ENCODE data around the gene INHA. TPM values are rescaled to one million over a fixed set of nuclear protein-coding genes. Genes with fewer than 3 reads are reported as not detected.
A peak's percentile ranks its signal among the peaks of the same experiment; 100 is the strongest.

The INHA gene
- total RNA-seq, 3 donors from 2014 or later = 0.19 TPM; not detected in 2

DNA sequence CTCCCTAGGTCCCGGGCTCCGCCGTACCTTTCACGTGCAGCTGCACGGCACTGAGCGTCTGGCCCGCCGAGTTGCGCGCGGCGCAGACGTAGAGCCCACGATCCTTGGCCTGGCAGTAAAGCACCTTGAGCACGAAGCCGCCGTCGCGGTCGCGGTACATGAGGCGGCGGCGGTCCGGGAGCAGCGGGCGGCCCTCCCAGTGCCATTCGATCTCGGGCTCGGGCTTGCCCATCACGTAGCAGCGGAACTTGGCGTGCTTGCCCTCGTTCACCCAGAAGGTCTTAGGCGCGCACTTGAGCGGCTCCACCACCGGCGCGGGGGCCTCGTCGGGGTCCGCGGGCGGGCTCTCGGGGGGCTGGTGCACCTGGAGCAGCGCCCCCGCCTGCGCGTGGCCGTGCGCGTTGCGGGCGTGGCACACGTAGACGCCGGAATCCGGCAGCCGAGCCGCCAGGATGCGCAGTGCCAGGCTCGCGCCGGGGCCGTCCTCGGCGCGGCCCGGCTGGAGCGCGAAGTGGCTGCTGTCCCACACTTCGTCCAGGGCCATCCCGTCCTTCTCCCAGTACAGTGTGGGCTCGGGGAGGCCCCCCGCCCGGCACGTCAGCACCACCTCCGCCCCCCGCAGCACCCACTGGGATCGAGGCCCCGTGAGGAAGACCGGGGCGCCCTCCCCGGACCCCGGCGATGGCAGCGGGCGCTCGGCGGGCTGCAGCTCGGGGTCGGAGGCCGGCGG is 1.8 kb upstream of the INHA start:
- Histone ChIP-seq H3K4me1 (ENCODE audit: low read depth) (peaks cover 15% of the 10 kb centered on the region), H3K9me3 (no peaks in the 10 kb centered on the region), H3K4me3 (peak overlapping the region; percentile 17), H3K36me3 (ENCODE audit: low read depth) (no peaks in the 10 kb centered on the region)
- ATAC-seq = peak; percentile 60
- TF ChIP-seq, protein P1, sequence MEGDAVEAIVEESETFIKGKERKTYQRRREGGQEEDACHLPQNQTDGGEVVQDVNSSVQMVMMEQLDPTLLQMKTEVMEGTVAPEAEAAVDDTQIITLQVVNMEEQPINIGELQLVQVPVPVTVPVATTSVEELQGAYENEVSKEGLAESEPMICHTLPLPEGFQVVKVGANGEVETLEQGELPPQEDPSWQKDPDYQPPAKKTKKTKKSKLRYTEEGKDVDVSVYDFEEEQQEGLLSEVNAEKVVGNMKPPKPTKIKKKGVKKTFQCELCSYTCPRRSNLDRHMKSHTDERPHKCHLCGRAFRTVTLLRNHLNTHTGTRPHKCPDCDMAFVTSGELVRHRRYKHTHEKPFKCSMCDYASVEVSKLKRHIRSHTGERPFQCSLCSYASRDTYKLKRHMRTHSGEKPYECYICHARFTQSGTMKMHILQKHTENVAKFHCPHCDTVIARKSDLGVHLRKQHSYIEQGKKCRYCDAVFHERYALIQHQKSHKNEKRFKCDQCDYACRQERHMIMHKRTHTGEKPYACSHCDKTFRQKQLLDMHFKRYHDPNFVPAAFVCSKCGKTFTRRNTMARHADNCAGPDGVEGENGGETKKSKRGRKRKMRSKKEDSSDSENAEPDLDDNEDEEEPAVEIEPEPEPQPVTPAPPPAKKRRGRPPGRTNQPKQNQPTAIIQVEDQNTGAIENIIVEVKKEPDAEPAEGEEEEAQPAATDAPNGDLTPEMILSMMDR (IDR thresholded peaks at IDR 0.05) = no peak
- intact Hi-C loops (cut with DNase I, micrococcal nuclease) = no loop called here
- peak in 2 of 3 donors; percentile 17 to 49 for DNase-seq

DNA sequence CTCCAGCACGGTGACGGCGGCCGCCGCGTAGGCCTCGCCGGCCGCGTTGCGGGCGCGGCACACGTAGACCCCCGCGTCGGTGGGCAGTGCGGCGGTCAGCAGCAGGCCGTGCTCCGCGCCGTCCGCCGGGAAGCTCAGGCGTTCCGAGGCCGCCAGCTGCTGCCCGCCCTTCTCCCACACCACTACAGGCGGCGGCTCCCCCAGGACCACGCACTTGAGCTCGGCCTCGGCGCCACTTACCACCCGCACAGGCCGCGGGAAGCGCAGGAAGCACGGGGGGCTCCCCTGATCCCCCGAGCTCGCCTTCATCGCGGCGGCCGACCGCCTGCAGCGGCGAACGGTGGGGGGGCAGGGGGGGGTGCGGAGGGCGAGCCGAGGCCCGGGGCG is 1.2 kb upstream of the INHA start:
- intact Hi-C loops (cut with DNase I, micrococcal nuclease) = no loop called here
- H3K36me3 ChIP-seq (ENCODE audit: low read depth) = no peaks in the 10 kb centered on the region
- TF ChIP-seq, protein P1 (IDR thresholded peaks at IDR 0.05) = no peak
- ATAC-seq (peak; percentile 27), DNase-seq (no peak)
- H3K9me3 ChIP-seq = no peaks in the 10 kb centered on the region
- peak overlapping the region; percentile 17 for H3K4me3 ChIP-seq
- peaks cover 15% of the 10 kb centered on the region for H3K4me1 ChIP-seq (ENCODE audit: low read depth)

DNA sequence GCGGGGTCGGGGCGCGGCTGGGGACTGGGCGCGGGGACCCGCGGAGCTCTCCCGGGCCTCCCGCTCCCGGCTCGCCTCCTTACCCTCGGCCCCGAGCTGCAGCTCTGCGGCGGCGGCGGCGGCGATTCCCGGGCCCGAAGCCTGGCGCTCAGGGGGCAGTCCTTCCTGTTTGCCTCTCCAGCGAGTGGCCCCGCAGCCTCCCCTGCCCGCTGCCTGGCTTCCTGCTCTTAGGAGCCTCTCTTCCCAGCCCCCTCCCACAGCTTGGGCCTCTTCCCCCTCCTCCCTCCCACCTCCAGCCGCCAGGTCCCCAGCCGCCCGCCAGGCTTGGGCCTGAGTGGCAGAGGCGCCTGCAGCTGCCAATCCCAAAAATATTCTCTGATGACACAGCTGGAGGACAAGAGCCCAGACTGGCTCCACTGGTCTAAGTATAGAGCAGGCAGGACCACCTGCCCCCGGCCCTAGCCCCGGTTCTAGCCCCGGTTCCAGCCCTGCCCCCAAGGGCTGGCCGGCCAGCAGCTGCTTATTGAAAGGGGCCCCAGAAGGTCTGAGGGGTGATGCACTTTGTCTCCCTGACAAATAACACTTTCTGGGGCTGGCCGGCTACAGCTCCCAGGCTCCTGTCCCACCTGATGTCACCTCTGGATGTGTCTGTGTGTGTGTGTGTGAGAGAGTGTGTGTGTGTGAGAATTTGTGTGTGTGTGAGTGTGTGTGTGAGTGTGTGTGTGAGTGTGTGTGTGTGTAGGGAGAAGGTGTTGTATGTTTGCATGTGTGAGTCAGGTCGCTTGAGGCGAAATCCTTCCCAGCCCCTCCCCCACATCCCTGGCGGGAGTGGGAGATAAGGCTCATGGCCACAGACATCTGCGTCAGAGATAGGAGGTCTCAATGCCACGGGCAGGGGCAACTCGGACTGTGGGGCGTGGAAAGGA is 536 bp upstream of the INHA start, which contains the start of gene OBSL1:
Gene OBSL1, minus strand, starts transcription at position 229 of the 926 bp plus-strand sequence. CDS start 307 bp downstream, outside the sequence.
- TF ChIP-seq, protein P1 (IDR thresholded peaks at IDR 0.05) = no peak
- DNase-seq (peak; percentile 23 to 54 (median 51)), ATAC-seq (peak; percentile 58)
- intact Hi-C loops (cut with DNase I, micrococcal nuclease) = no loop called here
- H3K4me3 ChIP-seq = peak within 1 kb of the TSS; percentile 17
- no peaks in the 10 kb centered on the region for H3K36me3 ChIP-seq (ENCODE audit: low read depth)
- H3K4me1 ChIP-seq (ENCODE audit: low read depth) = peaks cover 15% of the 10 kb centered on the region
- no peaks in the 10 kb centered on the region for H3K9me3 ChIP-seq

DNA sequence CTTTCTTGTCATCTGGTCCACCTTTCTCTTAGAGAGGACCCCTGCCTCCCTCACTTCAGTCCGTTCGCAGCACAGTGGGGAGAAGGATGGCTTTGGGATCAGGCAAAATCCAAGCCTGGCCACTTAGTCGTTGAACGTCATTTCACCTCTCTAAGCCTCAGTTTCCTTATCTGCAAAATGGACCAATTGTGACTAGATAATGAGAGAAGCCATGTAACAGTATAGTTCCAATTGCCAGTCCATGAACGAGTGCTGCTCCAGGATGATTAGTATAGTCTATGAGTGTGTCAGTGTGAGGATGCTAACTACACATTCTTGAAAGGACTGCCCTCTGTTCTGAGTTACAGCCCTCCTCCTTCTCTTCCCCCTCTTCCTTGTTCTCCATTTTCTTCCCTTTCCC is 1.1 kb downstream of the INHA start:
- Histone ChIP-seq H3K36me3 (ENCODE audit: low read depth) (no peaks in the 10 kb centered on the region), H3K4me1 (ENCODE audit: low read depth) (peaks cover 15% of the 10 kb centered on the region), H3K9me3 (no peaks in the 10 kb centered on the region), H3K4me3 (no peak overlapping the region)
- DNase-seq (no peak), ATAC-seq (no peak)
- intact Hi-C loops (cut with DNase I, micrococcal nuclease) = no loop called here
- TF ChIP-seq, protein P1 (IDR thresholded peaks at IDR 0.05) = no peak

DNA sequence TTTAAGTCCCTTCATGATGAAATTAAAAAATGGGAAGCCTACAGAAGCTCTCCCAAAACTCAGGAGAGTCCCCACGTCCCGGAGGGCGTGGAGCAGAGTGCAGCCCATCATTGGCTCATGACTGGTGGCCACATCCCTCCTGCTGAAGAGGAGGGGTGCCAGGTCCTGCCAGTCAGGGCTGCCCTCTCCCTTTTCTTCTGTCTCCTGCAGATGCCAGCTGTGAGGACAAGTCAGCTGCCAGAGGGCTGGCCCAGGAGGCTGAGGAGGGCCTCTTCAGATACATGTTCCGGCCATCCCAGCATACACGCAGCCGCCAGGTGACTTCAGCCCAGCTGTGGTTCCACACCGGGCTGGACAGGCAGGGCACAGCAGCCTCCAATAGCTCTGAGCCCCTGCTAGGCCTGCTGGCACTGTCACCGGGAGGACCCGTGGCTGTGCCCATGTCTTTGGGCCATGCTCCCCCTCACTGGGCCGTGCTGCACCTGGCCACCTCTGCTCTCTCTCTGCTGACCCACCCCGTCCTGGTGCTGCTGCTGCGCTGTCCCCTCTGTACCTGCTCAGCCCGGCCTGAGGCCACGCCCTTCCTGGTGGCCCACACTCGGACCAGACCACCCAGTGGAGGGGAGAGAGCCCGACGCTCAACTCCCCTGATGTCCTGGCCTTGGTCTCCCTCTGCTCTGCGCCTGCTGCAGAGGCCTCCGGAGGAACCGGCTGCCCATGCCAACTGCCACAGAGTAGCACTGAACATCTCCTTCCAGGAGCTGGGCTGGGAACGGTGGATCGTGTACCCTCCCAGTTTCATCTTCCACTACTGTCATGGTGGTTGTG is 2.6 kb downstream of the INHA start:
- TF ChIP-seq, protein P1 (IDR thresholded peaks at IDR 0.05) = no peak
- no peaks in the 10 kb centered on the region for H3K9me3 ChIP-seq
- no peak for ATAC-seq
- DNase-seq = no peak
- H3K36me3 ChIP-seq (ENCODE audit: low read depth) = no peaks in the 10 kb centered on the region
- peaks cover 15% of the 10 kb centered on the region for H3K4me1 ChIP-seq (ENCODE audit: low read depth)
- H3K4me3 ChIP-seq = no peak overlapping the region
- intact Hi-C loops (cut with DNase I, micrococcal nuclease) = no loop called here

All from mucosa of descending colon (tissue), 3 donors.